Right lobe of liver (tissue), 6 donors: ENCODE measurements around the gene ISM2. TPM values are rescaled to one million over a fixed set of nuclear protein-coding genes. Genes with fewer than 3 reads are reported as not detected.
"Not testable (repeated sequence)": the region's sequence is repeated elsewhere in the genome, so short reads cannot be mapped to it uniquely, and the experiment has no call there.

Experiments used
- ATAC-seq, 4 donors: fragments of 200-7000 bp; cut with Tn5 transposase; one replicate each; pipeline ENCODE4 v1.9.1; 2020; ENCODE audit warnings: mild to moderate bottlenecking in 4 of 4, moderate library complexity in 4 of 4
- DNase-seq, 3 donors: peaks; one replicate each; pipeline ENCODE4 v3.0.0-alpha.2; 2020
- H3K27ac ChIP-seq, 3 donors: fragments of 200-600 bp; one replicate each; pipeline ENCODE4 v1.8.0; 2022
- H3K27me3 ChIP-seq, 2 donors: fragments of 200-600 bp; one replicate each; pipeline ENCODE4 v1.8.0; 2022
- H3K36me3 ChIP-seq, 4 donors: fragments of 200-600 bp; sonication (generic) in 1 of 4; one replicate each; pipeline versions ENCODE4 v1.5.1 to v1.8.0; 2017 to 2022; ENCODE audit warnings: control low read depth in 1 of 4
- H3K4me1 ChIP-seq, 4 donors: fragments of 200-600 bp; sonication (generic) in 1 of 4; one replicate each; pipeline versions ENCODE4 v1.5.1 to v1.8.0; 2017 to 2022; ENCODE audit warnings: control low read depth in 1 of 4
- H3K4me3 ChIP-seq, 3 donors: fragments of 200-600 bp; one replicate each; pipeline ENCODE4 v1.8.0; 2022
- H3K9me3 ChIP-seq, 4 donors: fragments of 200-600 bp; sonication (generic) in 1 of 4; one replicate each; pipeline versions ENCODE4 v1.5.1 to v1.8.0; 2017 to 2022; ENCODE audit warnings: control low read depth in 1 of 4
- CTCF ChIP-seq, 4 donors: fragments of 200-600 bp in 3 of 4; fragments of 450-650 bp in 1 of 4; IDR thresholded peaks; one replicate each; pipeline versions ENCODE4 v1.5.1 to v1.8.0; 2016 to 2022; ENCODE audit warnings: antibody characterized with exemption in 4 of 4, mild to moderate bottlenecking in 2 of 4
- POLR2A ChIP-seq: fragments of 450-650 bp; IDR thresholded peaks from one replicate; pipeline ENCODE4 v1.6.1; 2017; ENCODE audit warnings: antibody characterized with exemption, mild to moderate bottlenecking
- WGBS: methylation state at CpG from one replicate; pipeline ENCODE4 v1.1.6; 2018; ENCODE audit warnings: low coverage, low lambda C conversion rate; ENCODE audit not compliant: insufficient coverage; ENCODE audit errors: missing lambda C conversion rate; 5-methylcytosine and 5-hydroxymethylcytosine counted together
- intact Hi-C, 2 donors: fragments of 100-400 bp; cut with DNase I; formaldehyde crosslinking; loops; one replicate each; pipeline versions ENCODE4 v1.11.2 to v1.14.1; 2022
- total RNA-seq, 6 experiments: library from RNA; depleted of rRNA in 2 of 6; stranded (reverse); fragments of >200 nt in 2 of 6; fragmentation: NEBNext Ultra II Directional in 3 of 6; extraction: Animal tissue kit (Norgen Biotek cat#: 25700) in 3 of 6; gene quantifications; one replicate each; pipeline versions ENCODE4 v1.1.0 to v1.2.4, GENCODE V29; 2016 to 2023
- donor health status: DM: no; HTN: yes; CAD: no.
- donor health status: DM: no; HTN: no; CAD: no.
- donor health status: DM: no; HTN: no; CAD: no.
- donor health status: DM: no; HTN: yes; CAD: no.
- donor health status: DM: no; HTN: yes; CAD: no.

ISM2 gene
- total RNA-seq, 6 experiments from 2014 or later = 0.37 TPM; not detected in 5

GRCh38 chr14:77543240-77543551 is 44.6 kb upstream of the ISM2 start:
- DNase-seq = no peak
- intact Hi-C loops = no loop called here
- peaks cover 0 to 3% (median 0%) of the 10 kb centered on the region in 4 donors for H3K36me3 ChIP-seq
- ATAC-seq = no peak
- H3K9me3 ChIP-seq = no peaks in the 10 kb centered on the region
- no peak for TF ChIP-seq POLR2A
- TF ChIP-seq CTCF (IDR thresholded peaks at IDR 0.05) = no peak
- no peaks in the 10 kb centered on the region for H3K27me3 ChIP-seq
- H3K27ac ChIP-seq = peak overlapping the region in 1 of 3 donors; percentile 23
- H3K4me1 ChIP-seq = no peaks in the 10 kb centered on the region
- 75% methylated on average over 5 of the region's 5 CpGs for WGBS
- H3K4me3 ChIP-seq = no peak overlapping the region

- H3K9me3 ChIP-seq = no peaks in the 10 kb centered on the region
- intact Hi-C loops = no loop called here
- no peaks in the 10 kb centered on the region for H3K4me1 ChIP-seq
- ATAC-seq (peak; percentile 61 to 76 (median 72)), DNase-seq (no peak)
- no peaks in the 10 kb centered on the region for H3K27me3 ChIP-seq
- no peaks in the 10 kb centered on the region for H3K36me3 ChIP-seq
- TF ChIP-seq POLR2A = no peak
- no peak for TF ChIP-seq CTCF (IDR thresholded peaks at IDR 0.05)
- 48% methylated on average over 11 of the region's 11 CpGs for WGBS
- peak overlapping the region in 2 of 3 donors; percentile 10 to 23 for H3K27ac ChIP-seq
- H3K4me3 ChIP-seq = no peak overlapping the region
Measured at GRCh38 chr14:77542421-77543239, 44.0 kb upstream of the ISM2 start.

GRCh38 chr14:77541905-77542304 is 43.3 kb upstream of the ISM2 start:
- H3K9me3 ChIP-seq = no peaks in the 10 kb centered on the region
- no peak overlapping the region for H3K4me3 ChIP-seq
- no peak for TF ChIP-seq POLR2A
- TF ChIP-seq CTCF (IDR thresholded peaks at IDR 0.05) = no peak
- intact Hi-C loops = no loop called here
- WGBS = 70% methylated on average over 4 of the region's 4 CpGs
- ATAC-seq (peak in 1 of 4 donors; percentile 19), DNase-seq (no peak)
- H3K4me1 ChIP-seq = no peaks in the 10 kb centered on the region
- H3K36me3 ChIP-seq = no peaks in the 10 kb centered on the region
- no peaks in the 10 kb centered on the region for H3K27me3 ChIP-seq
- peak overlapping the region in 2 of 3 donors; percentile 10 to 19 for H3K27ac ChIP-seq

GRCh38 chr14:77536951-77537350 is 38.3 kb upstream of the ISM2 start:
- H3K9me3 ChIP-seq, H3K4me3 ChIP-seq, H3K4me1 ChIP-seq, H3K27me3 ChIP-seq, intact Hi-C loops, H3K36me3 ChIP-seq, DNase-seq, H3K27ac ChIP-seq, ATAC-seq: not testable (repeated sequence)
- WGBS = 84% methylated on average over 5 of the region's 5 CpGs

GRCh38 chr14:77531071-77531470 is 32.5 kb upstream of the ISM2 start:
- no peak for ATAC-seq

More at GRCh38 chr14:77531071-77531470, 32.5 kb upstream of the ISM2 start:
- Histone ChIP-seq H3K27ac (no peak overlapping the region), H3K9me3 (no peaks in the 10 kb centered on the region), H3K4me1 (no peaks in the 10 kb centered on the region), H3K4me3 (no peak overlapping the region), H3K36me3 (peaks cover 0 to 3% (median 0%) of the 10 kb centered on the region in 4 donors), H3K27me3 (no peaks in the 10 kb centered on the region)
- intact Hi-C loops = no loop called here
- no peak for DNase-seq
- TF ChIP-seq POLR2A = no peak
- no peak for TF ChIP-seq CTCF (IDR thresholded peaks at IDR 0.05)
